ENCODE results near the gene DLD.
"Not testable (repeated sequence)": the region's sequence is repeated elsewhere in the genome, so short reads cannot be mapped to it uniquely, and the experiment has no call there.

Gene DLD

DNA sequence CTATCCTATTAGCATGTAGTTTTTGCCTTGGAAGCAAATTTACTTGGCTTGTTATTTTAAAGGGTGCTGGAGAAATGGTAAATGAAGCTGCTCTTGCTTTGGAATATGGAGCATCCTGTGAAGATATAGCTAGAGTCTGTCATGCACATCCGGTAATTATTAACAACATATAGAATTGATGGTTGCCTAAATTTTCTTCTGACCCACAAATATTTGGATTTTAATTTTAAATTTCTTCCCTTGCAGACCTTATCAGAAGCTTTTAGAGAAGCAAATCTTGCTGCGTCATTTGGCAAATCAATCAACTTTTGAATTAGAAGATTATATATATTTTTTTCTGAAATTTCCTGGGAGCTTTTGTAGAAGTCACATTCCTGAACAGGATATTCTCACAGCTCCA is 28.0 kb downstream of the DLD start:
- no peak overlapping the region for H3K4me3 Mint-ChIP-seq
- DNase-seq, result no peak
- peaks cover 57% of the 10 kb centered on the region for H3K4me1 Mint-ChIP-seq (ENCODE audit: low read depth)
- H3K9me3 Mint-ChIP-seq, result no peaks in the 10 kb centered on the region
- peaks cover 91% of the 10 kb centered on the region for H3K36me3 Mint-ChIP-seq (ENCODE audit: low read depth)
- no peak overlapping the region for H3K27ac Mint-ChIP-seq
- no peaks in the 10 kb centered on the region for H3K27me3 Mint-ChIP-seq

DNA sequence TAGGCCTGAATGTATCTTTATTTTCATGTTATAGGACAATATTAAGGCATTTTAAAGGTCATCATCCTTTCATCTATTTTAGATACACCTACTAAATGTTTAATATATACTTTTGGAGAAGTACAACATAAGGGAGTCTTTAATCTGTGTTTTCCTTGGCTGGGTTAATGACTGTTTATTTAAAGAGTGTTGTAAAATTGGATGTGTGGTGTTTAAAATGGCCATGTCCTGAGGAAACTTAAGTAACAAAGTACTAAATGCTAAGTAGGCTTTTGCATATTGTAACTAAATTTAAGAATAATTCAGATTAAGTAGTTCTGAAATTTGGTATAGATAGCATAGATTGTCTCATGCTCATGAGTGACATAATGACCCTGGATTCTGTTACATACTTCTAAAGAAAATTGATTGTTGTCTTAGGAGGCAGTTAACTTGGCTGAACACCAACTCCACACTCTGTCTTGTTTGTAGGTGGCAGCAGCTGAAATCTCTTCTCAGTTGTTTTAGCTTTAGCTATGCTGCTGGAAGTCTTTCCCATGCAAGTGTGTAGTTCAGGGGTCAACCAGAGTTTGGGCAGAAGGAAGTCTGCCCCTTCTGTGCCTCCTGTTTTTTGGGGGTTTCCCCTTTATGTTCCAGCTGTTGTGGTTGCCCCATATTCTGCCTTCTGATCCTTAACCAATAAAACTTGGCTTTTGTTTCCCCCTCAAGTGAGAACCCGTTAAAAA is 29.2 kb downstream of the DLD start:
- H3K9me3 Mint-ChIP-seq, result no peaks in the 10 kb centered on the region
- H3K27me3 Mint-ChIP-seq, result no peaks in the 10 kb centered on the region
- H3K4me3 Mint-ChIP-seq, result no peak overlapping the region
- peak overlapping the region; percentile 13 for H3K27ac Mint-ChIP-seq
- peaks cover 62% of the 10 kb centered on the region for H3K4me1 Mint-ChIP-seq (ENCODE audit: low read depth)
- peaks cover 94% of the 10 kb centered on the region for H3K36me3 Mint-ChIP-seq (ENCODE audit: low read depth)
- DNase-seq, result no peak

DNA sequence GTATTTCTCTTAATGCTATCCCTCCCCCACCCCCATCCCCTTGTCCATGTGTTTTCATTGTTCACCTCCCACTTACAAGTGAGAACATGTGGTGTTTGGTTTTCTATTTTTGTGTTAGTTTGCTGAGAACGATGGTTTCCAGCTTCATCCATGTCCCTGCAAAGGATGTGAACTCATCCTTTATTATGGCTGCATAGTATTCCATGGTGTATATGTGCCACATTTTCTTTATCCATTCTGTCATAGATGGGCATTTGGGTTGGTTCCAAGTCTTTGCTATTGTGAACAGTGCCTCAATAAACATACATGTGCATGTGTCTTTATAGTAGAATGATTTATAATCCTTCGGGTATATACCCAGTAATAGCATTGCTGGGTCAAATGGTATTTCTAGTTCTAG is 30.8 kb downstream of the DLD start:
- not testable (repeated sequence) for H3K27me3 Mint-ChIP-seq, H3K9me3 Mint-ChIP-seq, H3K27ac Mint-ChIP-seq, H3K4me3 Mint-ChIP-seq, DNase-seq
- peaks cover 97% of the 10 kb centered on the region for H3K36me3 Mint-ChIP-seq (ENCODE audit: low read depth)
- H3K4me1 Mint-ChIP-seq (ENCODE audit: low read depth), result peaks cover 65% of the 10 kb centered on the region

DNA sequence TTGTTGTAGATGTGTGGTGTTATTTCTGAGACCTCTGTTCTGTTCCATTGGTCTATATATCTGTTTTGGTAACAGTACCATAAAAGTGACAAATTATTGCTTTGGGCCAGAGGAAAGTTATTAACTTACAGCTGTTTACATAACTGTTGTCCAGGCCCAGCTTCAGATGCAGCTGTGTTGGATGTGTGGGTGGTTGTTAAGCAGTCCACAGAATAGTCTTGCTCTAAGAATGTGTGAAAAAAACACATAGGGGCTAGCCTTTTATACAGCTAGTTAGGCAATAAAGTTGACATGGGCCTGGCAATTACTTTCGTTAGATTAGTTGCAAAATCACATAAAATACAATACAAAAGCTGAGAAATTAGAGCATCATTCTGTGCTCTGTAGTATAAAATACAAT is 31.9 kb downstream of the DLD start:
- H3K27ac Mint-ChIP-seq, result no peak overlapping the region
- peaks cover 95% of the 10 kb centered on the region for H3K36me3 Mint-ChIP-seq (ENCODE audit: low read depth)
- peaks cover 59% of the 10 kb centered on the region for H3K4me1 Mint-ChIP-seq (ENCODE audit: low read depth)
- DNase-seq, result no peak
- no peak overlapping the region for H3K4me3 Mint-ChIP-seq
- no peaks in the 10 kb centered on the region for H3K27me3 Mint-ChIP-seq
- no peaks in the 10 kb centered on the region for H3K9me3 Mint-ChIP-seq

DNA sequence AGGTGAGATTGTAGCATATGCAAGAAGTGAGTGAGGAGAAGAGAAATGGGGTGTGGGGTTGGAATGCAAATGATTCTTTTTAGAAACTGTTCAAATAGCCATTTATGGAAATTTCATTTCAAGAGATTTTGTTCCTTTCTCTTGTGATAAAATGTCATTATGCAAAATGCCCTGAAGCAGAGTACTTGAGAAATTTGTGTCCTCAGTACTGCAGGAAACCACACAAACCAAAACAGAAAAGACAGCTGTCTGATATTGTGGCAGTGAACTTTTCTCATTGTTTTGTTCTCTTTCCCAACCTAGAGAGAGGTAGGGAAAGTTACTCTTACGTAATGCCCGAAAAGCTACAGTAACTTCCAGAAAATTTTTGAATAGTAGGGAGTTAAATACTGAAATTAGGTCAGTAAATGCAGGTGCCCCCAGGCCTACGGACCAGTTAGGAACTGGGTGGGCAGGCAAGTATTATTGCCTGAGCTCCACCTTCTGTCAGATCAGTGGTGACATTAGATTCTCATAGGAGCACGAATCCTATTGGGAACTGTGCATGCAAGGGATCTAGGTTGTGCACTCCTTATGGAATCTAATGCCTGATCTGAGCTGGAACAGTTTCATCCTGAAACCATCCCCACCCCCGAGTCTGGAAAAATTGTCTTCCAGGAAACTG is 34.0 kb downstream of the DLD start:
- no peak for DNase-seq
- Mint-ChIP-seq H3K27me3 (no peaks in the 10 kb centered on the region), H3K4me3 (no peak overlapping the region), H3K36me3 (ENCODE audit: low read depth) (peaks cover 92% of the 10 kb centered on the region), H3K9me3 (no peaks in the 10 kb centered on the region), H3K4me1 (ENCODE audit: low read depth) (peaks cover 51% of the 10 kb centered on the region), H3K27ac (peak overlapping the region; percentile 13)

DNA sequence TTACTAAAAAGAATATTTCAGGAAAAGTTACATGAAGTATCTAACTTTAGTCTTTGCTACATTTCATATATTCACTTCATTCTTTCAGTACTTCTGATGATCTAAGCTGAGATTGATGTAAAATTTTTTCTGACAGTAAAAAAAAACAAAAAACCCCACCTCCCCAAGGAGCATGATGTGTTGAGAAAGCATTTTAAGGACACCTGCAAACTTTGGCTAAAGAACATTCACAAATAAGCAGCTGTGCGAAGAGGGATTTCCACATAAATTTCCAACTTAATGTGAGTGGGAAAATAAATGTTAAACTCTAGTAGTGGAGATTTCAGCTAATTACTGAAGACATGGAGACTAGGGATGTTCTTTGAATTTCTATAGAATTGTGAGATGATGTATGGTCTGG is 35.5 kb downstream of the DLD start:
- Mint-ChIP-seq H3K4me1 (ENCODE audit: low read depth) (peaks cover 41% of the 10 kb centered on the region), H3K36me3 (ENCODE audit: low read depth) (peaks cover 89% of the 10 kb centered on the region), H3K4me3 (no peak overlapping the region), H3K27ac (no peak overlapping the region), H3K27me3 (no peaks in the 10 kb centered on the region), H3K9me3 (no peaks in the 10 kb centered on the region)
- DNase-seq, result no peak

DNA sequence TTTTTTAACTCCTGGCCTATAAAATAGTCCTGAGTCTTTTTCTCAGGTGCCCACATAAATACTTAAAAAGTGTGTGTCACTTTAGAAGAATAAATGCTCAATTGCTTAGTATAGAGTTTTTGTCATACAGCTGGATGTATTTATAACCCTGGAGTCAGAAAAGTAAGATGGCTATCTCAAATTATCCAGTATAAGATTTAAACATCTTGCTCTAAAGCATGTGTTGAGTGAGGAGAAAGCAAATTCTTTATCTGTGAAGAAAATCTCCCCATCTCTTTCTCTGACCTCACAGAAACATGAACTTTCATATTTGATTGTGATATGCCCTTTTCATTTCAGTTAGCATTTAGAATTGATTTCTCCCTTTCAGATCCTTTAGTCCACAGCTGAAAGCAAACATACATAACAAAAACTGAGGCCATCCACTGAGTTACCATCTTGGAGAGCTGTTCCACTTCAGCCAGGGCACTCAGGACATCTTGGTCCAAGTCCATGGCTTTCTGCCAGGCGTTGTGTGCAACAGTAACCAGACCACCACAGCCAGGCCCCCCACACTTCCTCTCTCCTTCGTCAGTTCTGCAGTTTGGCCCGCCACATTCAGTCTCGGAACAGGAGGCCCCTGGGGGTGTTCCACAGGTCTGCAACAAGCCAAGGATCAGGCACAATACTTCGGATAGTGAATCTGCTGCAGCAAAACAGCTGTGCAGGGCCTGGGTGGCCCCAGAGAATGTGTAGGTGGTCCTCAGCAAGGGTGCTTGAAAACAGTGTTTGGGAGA is 40.9 kb downstream of the DLD start:
- no peak overlapping the region for H3K4me3 Mint-ChIP-seq
- H3K9me3 Mint-ChIP-seq, result no peaks in the 10 kb centered on the region
- H3K4me1 Mint-ChIP-seq (ENCODE audit: low read depth), result peaks cover 19% of the 10 kb centered on the region
- H3K27me3 Mint-ChIP-seq, result no peaks in the 10 kb centered on the region
- no peak overlapping the region for H3K27ac Mint-ChIP-seq
- no peak for DNase-seq
- peaks cover 54% of the 10 kb centered on the region for H3K36me3 Mint-ChIP-seq (ENCODE audit: low read depth)

DNA sequence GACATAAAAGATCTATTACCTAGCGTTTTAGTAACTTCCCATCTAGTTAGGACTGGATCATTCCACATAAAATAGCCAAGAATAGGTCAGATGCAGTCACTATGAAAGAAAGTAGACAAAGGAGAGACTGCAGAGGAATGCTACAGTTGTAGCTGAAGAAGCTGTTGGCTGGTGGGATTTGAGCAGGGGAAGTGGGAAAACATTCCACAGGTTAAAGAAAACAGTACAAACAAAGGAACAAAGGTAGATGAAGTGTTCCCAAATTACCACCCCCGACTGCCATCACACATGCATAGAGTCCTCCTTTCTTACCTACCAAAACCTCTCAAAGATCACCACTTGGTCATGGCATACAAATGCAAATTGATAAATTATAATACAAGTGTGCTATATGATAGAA is 41.8 kb downstream of the DLD start:
- H3K27ac Mint-ChIP-seq, result no peak overlapping the region
- H3K4me1 Mint-ChIP-seq (ENCODE audit: low read depth), result peaks cover 21% of the 10 kb centered on the region
- no peaks in the 10 kb centered on the region for H3K27me3 Mint-ChIP-seq
- H3K4me3 Mint-ChIP-seq, result no peak overlapping the region
- DNase-seq, result no peak
- H3K36me3 Mint-ChIP-seq (ENCODE audit: low read depth), result peaks cover 49% of the 10 kb centered on the region
- no peaks in the 10 kb centered on the region for H3K9me3 Mint-ChIP-seq

DNA sequence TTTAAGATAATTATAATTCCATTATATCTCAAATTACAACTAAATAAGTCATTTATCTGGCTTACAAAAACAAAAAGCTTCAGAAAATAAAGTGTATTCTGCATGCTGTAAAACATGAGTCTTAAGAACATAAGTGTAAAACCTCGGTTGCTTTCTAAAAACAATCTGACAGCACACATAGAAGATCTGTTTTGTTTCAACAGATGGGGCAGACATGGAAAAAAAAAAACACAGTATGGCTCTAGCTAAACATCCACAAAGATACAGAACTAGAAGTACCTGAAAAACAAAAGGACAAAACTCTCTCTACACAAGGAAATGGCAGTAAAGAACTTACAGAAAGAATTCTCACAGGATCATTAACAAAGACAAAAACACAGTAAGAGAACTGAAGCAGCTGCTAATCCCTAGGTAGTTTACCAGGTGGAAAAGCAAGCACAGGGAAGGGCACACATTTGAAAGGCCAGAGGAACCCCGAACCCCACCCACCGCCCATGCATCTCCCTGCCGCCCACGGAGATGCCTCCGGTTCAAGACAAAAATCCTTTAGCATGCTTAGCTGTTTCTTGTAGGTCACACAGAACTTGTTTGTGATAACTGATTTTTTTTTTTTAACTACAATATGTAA is 42.5 kb downstream of the DLD start:
- no peaks in the 10 kb centered on the region for H3K9me3 Mint-ChIP-seq
- peaks cover 21% of the 10 kb centered on the region for H3K4me1 Mint-ChIP-seq (ENCODE audit: low read depth)
- no peak overlapping the region for H3K4me3 Mint-ChIP-seq
- no peak for DNase-seq
- H3K27ac Mint-ChIP-seq, result no peak overlapping the region
- peaks cover 43% of the 10 kb centered on the region for H3K36me3 Mint-ChIP-seq (ENCODE audit: low read depth)
- H3K27me3 Mint-ChIP-seq, result no peaks in the 10 kb centered on the region

DNA sequence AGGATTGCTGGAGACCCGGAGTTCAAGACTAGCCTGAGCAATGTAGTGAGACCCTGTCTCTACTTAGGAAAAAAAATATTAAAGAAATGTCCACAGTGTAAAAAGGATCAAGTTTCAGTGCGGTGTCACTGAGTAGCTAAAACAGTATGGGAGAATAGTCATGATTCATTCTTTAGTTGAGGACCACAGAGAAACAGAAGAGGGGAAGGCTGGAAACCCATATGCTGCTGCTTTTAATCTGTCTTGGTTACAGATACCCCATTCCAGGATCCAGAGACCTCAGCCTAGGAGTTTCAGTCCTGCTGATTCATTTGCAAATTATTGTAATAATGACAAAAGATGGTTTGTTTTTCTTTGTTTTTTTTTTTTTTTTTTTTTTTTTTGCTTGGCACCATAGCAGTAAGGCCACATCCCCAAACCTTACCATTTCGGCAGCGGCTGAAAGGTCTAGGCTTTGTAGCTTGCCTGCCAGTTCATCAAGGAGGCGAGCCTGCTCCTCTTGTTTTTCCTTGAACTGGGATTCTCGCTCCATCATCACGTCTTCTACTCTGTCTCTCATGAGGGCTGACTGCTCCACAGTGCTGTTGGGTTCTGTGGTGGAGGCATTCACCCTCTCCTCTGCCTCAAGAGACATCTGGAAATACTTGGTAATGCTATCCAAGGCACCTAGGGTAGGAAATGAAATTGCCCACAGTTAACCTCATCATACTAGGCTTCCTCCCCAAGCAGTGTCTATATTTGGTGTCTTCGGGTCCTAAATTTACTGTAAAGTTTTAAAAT is 44.2 kb downstream of the DLD start:
- Mint-ChIP-seq H3K27me3 (no peaks in the 10 kb centered on the region), H3K9me3 (no peaks in the 10 kb centered on the region), H3K4me3 (no peak overlapping the region), H3K4me1 (ENCODE audit: low read depth) (peaks cover 21% of the 10 kb centered on the region), H3K27ac (no peak overlapping the region), H3K36me3 (ENCODE audit: low read depth) (peaks cover 42% of the 10 kb centered on the region)
- no peak for DNase-seq

DNA sequence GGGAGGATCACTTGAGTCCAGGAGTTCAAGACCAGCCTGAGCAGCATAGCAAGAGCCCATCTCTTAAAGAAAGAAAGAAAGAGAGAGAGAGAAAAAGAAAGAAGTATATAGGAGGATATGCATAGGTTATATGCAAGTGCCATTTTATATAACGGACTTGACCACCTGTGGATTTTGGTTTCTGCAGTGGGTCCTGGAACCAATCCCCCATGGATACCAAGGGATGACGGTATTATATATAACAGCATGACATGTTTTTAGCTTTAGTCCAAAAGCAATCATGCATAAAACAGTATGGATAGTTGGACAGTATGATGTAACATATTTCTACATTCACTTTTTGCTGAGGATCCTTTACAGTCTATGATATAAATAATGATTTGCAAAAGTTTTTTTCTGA is 45.3 kb downstream of the DLD start:
- DNase-seq, result no peak
- peaks cover 44% of the 10 kb centered on the region for H3K36me3 Mint-ChIP-seq (ENCODE audit: low read depth)
- no peaks in the 10 kb centered on the region for H3K27me3 Mint-ChIP-seq
- H3K4me3 Mint-ChIP-seq, result no peak overlapping the region
- no peaks in the 10 kb centered on the region for H3K9me3 Mint-ChIP-seq
- H3K4me1 Mint-ChIP-seq (ENCODE audit: low read depth), result peaks cover 21% of the 10 kb centered on the region
- H3K27ac Mint-ChIP-seq, result no peak overlapping the region

DNA sequence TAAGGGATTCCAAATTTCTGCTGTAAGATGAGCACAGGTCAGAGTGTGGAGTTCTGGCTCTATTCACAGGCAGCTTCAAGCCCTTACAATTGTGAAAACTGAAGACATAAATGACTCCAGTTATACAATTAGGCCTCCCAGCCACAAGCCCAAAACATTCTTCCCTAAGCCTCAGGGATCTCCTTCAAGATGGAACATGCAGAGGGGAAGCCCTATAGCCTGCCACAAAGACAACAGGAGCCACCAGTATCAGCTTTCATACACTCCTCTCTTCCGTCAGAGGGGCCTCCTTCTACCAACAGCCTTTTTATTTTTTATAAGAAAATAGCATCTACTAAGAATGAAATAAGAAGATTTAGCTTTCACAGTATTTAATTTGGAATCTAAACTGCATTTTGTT is 46.5 kb downstream of the DLD start:
- no peak overlapping the region for H3K4me3 Mint-ChIP-seq
- H3K27me3 Mint-ChIP-seq, result no peaks in the 10 kb centered on the region
- no peaks in the 10 kb centered on the region for H3K9me3 Mint-ChIP-seq
- no peak overlapping the region for H3K27ac Mint-ChIP-seq
- peaks cover 36% of the 10 kb centered on the region for H3K36me3 Mint-ChIP-seq (ENCODE audit: low read depth)
- DNase-seq, result no peak
- peaks cover 16% of the 10 kb centered on the region for H3K4me1 Mint-ChIP-seq (ENCODE audit: low read depth)

DNA sequence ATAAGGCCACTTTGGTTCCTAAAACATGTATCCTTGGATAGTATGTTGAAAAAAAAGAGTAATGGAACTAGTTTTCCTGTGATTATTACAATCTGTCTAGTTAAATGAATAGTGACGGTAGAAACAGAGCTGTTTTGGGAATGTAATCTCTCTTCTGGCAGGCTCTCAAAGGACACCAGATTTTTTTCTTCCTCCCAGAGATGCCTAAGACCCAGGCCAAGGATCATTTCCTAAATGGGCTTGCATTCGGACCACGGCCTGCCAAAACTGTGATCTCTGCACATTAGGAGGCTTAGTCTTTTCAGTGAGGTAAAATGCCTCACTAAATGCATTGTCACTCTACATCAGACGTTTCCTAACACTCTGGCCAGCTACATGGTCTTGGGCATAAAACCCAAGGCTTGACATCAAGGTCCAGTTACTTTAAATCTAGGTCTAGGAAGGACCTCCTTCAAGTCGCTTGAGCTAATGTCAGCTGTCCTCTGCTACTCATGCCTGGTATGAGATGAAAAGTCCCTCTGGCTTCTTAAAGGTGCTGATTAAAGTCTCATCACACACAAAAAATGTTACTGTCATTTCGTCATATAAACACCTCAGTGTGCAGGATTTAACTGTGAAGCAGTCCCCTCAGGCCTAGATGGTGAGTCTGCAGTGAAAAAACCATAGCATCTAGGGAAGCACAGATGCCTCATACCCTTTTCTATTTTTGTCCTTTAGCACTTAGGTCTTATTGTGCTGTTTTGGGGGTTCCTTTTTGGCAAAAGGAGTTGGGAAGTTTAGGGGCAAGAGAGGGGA is 47.7 kb downstream of the DLD start:
- DNase-seq, result no peak
- Mint-ChIP-seq H3K36me3 (ENCODE audit: low read depth) (peaks cover 34% of the 10 kb centered on the region), H3K27me3 (no peaks in the 10 kb centered on the region), H3K4me1 (ENCODE audit: low read depth) (peaks cover 6% of the 10 kb centered on the region), H3K27ac (no peak overlapping the region), H3K4me3 (no peak overlapping the region), H3K9me3 (no peaks in the 10 kb centered on the region)

Data from activated T-cell treated with anti-CD3 and anti-CD28 coated beads, Interleukin-2, amount 50 U/mL, for 24 hours (primary cell).